ENCODE results near the gene SPATC1L.

SPATC1L gene

GRCh38 chr21:46117586-46118315, 66.5 kb downstream of the SPATC1L start:
- TF ChIP-seq ZNF565 (CRISPR knock-in tag; conservative IDR thresholded peaks at IDR 0.05; ENCODE audit: low read depth) (no peak), ARNTL (CRISPR knock-in tag; IDR thresholded peaks at IDR 0.05; ENCODE audit: borderline replicate concordance, low read depth) (no peak), ZFP3 (CRISPR knock-in tag; IDR thresholded peaks at IDR 0.05) (no peak), RARB (CRISPR knock-in tag; IDR thresholded peaks at IDR 0.05) (no peak), ZNF70 (CRISPR knock-in tag; IDR thresholded peaks at IDR 0.05) (no peak), PPARA (CRISPR knock-in tag; IDR thresholded peaks at IDR 0.05; ENCODE audit: borderline replicate concordance) (no peak), ISL1 (CRISPR knock-in tag; IDR thresholded peaks at IDR 0.05) (no peak), ESRRG (CRISPR knock-in tag; IDR thresholded peaks at IDR 0.05) (no peak), ZNF8 (CRISPR knock-in tag; IDR thresholded peaks at IDR 0.05) (no peak), CREB5 (CRISPR knock-in tag; IDR thresholded peaks at IDR 0.05; ENCODE audit: low read depth) (no peak), CSRNP3 (CRISPR knock-in tag; IDR thresholded peaks at IDR 0.05) (no peak), ZC3H10 (CRISPR knock-in tag; IDR thresholded peaks at IDR 0.05) (no peak)
- ATAC-seq, result no peak

DNA sequence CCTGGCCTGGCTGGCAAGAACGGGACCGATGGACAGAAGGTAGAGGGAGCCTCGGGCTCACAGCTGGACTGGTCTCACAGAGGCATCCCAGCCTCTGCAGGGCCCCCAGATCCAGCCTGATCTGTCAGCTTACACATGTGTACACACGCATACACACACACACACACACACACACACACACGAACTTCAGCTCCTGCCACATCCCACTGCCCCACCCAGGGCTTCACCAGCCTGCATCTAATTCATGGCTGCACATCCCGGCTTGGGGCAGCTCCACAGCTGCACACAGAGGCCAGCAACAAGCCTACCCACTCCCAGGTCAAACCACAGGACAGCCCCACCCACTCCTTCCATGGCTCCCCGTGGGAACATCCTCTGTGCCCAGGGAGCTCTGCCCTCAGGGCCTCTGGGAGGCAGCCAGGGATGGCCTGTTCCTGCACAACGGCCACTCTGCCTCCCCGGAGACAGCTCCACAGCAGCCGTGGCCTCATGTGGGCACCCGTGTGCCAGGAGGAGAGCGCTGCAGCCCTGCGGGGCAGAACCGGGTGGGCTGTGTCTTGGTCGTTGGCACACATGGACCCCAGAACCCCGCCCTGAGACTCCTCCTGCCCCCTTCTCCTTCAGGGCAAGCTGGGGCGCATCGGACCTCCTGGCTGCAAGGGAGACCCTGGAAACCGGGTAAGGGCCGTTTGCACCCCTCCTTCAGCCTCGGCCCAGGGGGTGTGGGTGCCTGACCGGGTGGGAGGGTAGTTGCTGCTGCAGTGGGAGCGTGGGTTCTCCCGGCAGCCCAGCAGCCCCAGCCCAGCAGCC, 67.3 kb downstream of the SPATC1L start:
- no peak for TF ChIP-seq PPARA (CRISPR knock-in tag; IDR thresholded peaks at IDR 0.05; ENCODE audit: borderline replicate concordance)
- TF ChIP-seq ZNF70 (CRISPR knock-in tag; IDR thresholded peaks at IDR 0.05), result no peak
- no peak for TF ChIP-seq ISL1 (CRISPR knock-in tag; IDR thresholded peaks at IDR 0.05)
- TF ChIP-seq CREB5 (CRISPR knock-in tag; IDR thresholded peaks at IDR 0.05; ENCODE audit: low read depth), result no peak
- TF ChIP-seq ZNF8 (CRISPR knock-in tag; IDR thresholded peaks at IDR 0.05), result no peak
- TF ChIP-seq GLIS3 (CRISPR knock-in tag; IDR thresholded peaks at IDR 0.05), result no peak
- no peak for TF ChIP-seq ESRRG (CRISPR knock-in tag; IDR thresholded peaks at IDR 0.05)
- TF ChIP-seq ZFP30 (CRISPR knock-in tag; IDR thresholded peaks at IDR 0.05), result no peak
- ATAC-seq, result no peak; the same call in 2 of the 3 replicates

DNA sequence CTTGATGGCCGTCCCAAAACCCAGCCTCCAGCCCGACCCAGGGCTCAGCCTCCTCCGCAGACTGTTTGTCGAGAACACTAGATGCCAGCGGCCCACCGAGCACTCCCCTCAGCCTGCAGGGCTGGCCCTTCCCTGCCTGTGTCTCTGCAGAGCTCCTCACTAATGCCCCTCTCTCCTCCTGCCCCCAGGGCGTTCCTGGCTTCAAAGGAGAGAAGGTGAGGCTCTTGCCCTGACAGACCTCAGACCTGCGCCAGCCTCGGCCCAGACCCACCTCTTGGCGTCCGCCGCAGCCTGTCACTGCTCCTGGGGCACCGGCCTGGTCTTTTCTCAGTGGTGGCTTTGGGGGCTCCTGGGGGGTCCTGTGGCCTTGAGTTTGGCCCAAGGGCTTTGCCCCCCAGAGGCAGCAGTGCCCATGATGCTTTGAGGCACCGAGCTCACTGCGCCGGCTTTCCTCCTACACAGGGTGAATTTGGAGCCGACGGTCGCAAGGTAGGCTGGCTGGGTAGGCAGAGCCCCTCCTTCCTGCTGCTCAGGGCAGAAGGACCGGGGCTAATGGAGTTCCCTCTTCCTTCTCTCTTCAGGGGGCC, 68.0 kb downstream of the SPATC1L start:
- ATAC-seq, result no peak
- TF ChIP-seq BACH2 (CRISPR knock-in tag; IDR thresholded peaks at IDR 0.05; ENCODE audit: borderline replicate concordance) (no peak), CSRNP3 (CRISPR knock-in tag; IDR thresholded peaks at IDR 0.05) (no peak), ZNF70 (CRISPR knock-in tag; IDR thresholded peaks at IDR 0.05) (no peak), RARB (CRISPR knock-in tag; IDR thresholded peaks at IDR 0.05) (no peak), ZFP30 (CRISPR knock-in tag; IDR thresholded peaks at IDR 0.05) (no peak), ZC3H10 (CRISPR knock-in tag; IDR thresholded peaks at IDR 0.05) (no peak), PPARA (CRISPR knock-in tag; IDR thresholded peaks at IDR 0.05; ENCODE audit: borderline replicate concordance) (no peak), GLIS3 (CRISPR knock-in tag; IDR thresholded peaks at IDR 0.05) (no peak), ZFP3 (CRISPR knock-in tag; IDR thresholded peaks at IDR 0.05) (no peak), ESRRG (CRISPR knock-in tag; IDR thresholded peaks at IDR 0.05) (no peak), OSR1 (CRISPR knock-in tag; IDR thresholded peaks at IDR 0.05) (no peak)

DNA sequence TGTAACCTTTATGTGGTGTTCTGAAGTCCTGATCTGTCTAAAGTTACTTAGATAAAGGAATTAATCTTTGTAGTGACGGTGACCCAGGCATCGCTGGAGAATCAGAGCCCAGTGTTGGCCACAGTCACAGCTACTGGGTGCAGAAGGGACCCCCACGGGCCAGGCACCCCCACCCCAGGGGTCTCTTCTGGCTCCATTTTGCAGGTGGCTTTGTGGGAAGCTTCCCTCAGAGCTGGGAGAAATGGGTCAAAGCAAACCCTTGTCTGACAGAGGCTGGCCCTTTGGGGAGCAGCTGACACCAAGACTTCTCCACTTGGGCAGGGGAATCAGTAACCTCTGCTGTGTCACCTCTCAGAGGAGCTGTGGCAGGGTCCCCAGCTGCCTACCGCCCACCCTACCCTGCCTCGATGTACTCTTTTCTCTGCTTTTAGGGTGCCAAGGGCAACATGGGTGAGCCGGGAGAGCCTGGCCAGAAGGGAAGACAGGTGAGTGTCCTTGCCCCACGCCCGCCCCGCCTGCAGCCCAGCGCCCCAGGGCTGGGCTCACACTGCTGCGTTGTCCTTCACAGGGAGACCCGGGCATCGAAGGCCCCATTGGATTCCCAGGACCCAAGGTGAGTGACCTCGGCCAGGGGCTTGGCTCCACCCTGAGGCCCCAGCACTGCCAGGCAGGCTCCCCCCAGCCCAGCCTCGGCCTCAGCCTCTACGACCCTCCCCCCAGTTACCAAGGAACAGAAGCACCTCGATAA, 68.6 kb downstream of the SPATC1L start:
- ATAC-seq, result no peak
- no peak for TF ChIP-seq ZFP30 (CRISPR knock-in tag; IDR thresholded peaks at IDR 0.05)
- no peak for TF ChIP-seq ZFP3 (CRISPR knock-in tag; IDR thresholded peaks at IDR 0.05)
- TF ChIP-seq ZNF70 (CRISPR knock-in tag; IDR thresholded peaks at IDR 0.05), result no peak
- no peak for TF ChIP-seq BACH2 (CRISPR knock-in tag; IDR thresholded peaks at IDR 0.05; ENCODE audit: borderline replicate concordance)
- no peak for TF ChIP-seq ESRRG (CRISPR knock-in tag; IDR thresholded peaks at IDR 0.05)
- TF ChIP-seq, protein P1, sequence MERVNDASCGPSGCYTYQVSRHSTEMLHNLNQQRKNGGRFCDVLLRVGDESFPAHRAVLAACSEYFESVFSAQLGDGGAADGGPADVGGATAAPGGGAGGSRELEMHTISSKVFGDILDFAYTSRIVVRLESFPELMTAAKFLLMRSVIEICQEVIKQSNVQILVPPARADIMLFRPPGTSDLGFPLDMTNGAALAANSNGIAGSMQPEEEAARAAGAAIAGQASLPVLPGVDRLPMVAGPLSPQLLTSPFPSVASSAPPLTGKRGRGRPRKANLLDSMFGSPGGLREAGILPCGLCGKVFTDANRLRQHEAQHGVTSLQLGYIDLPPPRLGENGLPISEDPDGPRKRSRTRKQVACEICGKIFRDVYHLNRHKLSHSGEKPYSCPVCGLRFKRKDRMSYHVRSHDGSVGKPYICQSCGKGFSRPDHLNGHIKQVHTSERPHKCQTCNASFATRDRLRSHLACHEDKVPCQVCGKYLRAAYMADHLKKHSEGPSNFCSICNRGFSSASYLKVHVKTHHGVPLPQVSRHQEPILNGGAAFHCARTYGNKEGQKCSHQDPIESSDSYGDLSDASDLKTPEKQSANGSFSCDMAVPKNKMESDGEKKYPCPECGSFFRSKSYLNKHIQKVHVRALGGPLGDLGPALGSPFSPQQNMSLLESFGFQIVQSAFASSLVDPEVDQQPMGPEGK (CRISPR knock-in tag; IDR thresholded peaks at IDR 0.05; ENCODE audit: borderline replicate concordance), result no peak
- TF ChIP-seq PPARA (CRISPR knock-in tag; IDR thresholded peaks at IDR 0.05; ENCODE audit: borderline replicate concordance), result no peak
- no peak for TF ChIP-seq GLIS3 (CRISPR knock-in tag; IDR thresholded peaks at IDR 0.05)
- TF ChIP-seq ZNF8 (CRISPR knock-in tag; IDR thresholded peaks at IDR 0.05), result no peak
- TF ChIP-seq TOX (CRISPR knock-in tag; IDR thresholded peaks at IDR 0.05; ENCODE audit: borderline replicate concordance), result no peak
- no peak for TF ChIP-seq RARB (CRISPR knock-in tag; IDR thresholded peaks at IDR 0.05)
- no peak for TF ChIP-seq TSHZ2 (CRISPR knock-in tag; IDR thresholded peaks at IDR 0.05)
- TF ChIP-seq ZC3H10 (CRISPR knock-in tag; IDR thresholded peaks at IDR 0.05), result no peak
